T-helper 2 cell treated with Interferon-gamma antibody and Interleukin-4, amounts not matched to agents 5 μg/mL and 100 μg/mL, for 36 hours (primary cell): ENCODE data around the gene CCL5.

Source experiments
- DNase-seq: peaks from one replicate; pipeline ENCODE4 v3.0.0; 2021; ENCODE audit warnings: low spot score
- H3K27ac Mint-ChIP-seq: one replicate; pipeline ENCODE4 v1.8.0; 2021; ENCODE audit warnings: mild to moderate bottlenecking, mixed read lengths
- H3K27me3 Mint-ChIP-seq: one replicate; pipeline ENCODE4 v1.8.0; 2021; ENCODE audit warnings: low read depth, mixed read lengths
- H3K36me3 Mint-ChIP-seq: one replicate; pipeline ENCODE4 v1.8.0; 2021; ENCODE audit warnings: low read depth, mixed read lengths
- H3K4me1 Mint-ChIP-seq: one replicate; pipeline ENCODE4 v1.8.0; 2021; ENCODE audit warnings: low read depth, mixed read lengths
- H3K4me3 Mint-ChIP-seq: one replicate; pipeline ENCODE4 v1.8.0; 2022; ENCODE audit warnings: mild to moderate bottlenecking, moderate library complexity, mixed read lengths
- H3K9me3 Mint-ChIP-seq: one replicate; pipeline ENCODE4 v1.8.0; 2021; ENCODE audit warnings: mixed read lengths

Gene CCL5

GRCh38 chr17:35841505-35841904 is 38.7 kb downstream of the CCL5 start:
- no peak overlapping the region for H3K27ac Mint-ChIP-seq

GRCh38 chr17:35841101-35841500 is 39.1 kb downstream of the CCL5 start:
- Mint-ChIP-seq H3K4me3 (no peak overlapping the region), H3K4me1 (no peaks in the 10 kb centered on the region), H3K9me3 (no peaks in the 10 kb centered on the region), H3K27ac (no peak overlapping the region), H3K27me3 (no peaks in the 10 kb centered on the region), H3K36me3 (peaks cover 59% of the 10 kb centered on the region)
- no peak for DNase-seq

More at GRCh38 chr17:35841505-35841904, 38.7 kb downstream of the CCL5 start:
- H3K9me3 Mint-ChIP-seq: no peaks in the 10 kb centered on the region
- no peaks in the 10 kb centered on the region for H3K4me1 Mint-ChIP-seq
- H3K36me3 Mint-ChIP-seq: peaks cover 56% of the 10 kb centered on the region
- no peak overlapping the region for H3K4me3 Mint-ChIP-seq
- no peaks in the 10 kb centered on the region for H3K27me3 Mint-ChIP-seq
- DNase-seq: no peak

DNA sequence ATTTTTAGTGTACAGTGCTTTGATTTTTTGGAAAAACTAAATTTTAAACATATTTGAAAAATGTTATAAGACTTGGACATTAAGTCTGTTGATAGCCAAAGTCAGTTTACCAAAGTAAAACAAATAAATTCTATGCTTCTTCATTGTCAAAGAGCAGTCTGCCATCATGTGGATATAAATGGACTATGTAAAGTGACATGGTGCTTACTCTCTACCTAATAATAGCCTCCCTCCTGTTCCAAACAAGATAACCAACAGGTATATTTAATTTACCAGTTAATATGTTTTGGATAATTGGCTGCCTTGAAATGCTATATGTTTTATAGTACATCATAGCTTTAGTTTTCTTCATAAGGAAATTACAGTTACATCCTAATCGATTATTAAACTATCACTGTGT is 55.0 kb downstream of the CCL5 start:
- H3K9me3 Mint-ChIP-seq: no peaks in the 10 kb centered on the region
- H3K4me1 Mint-ChIP-seq: peaks cover 4% of the 10 kb centered on the region
- H3K4me3 Mint-ChIP-seq: no peak overlapping the region
- no peak overlapping the region for H3K27ac Mint-ChIP-seq
- no peak for DNase-seq
- peaks cover 64% of the 10 kb centered on the region for H3K36me3 Mint-ChIP-seq
- no peaks in the 10 kb centered on the region for H3K27me3 Mint-ChIP-seq
